Measurements from ENCODE around the gene LRRTM4. TPM values are rescaled to one million over a fixed set of nuclear protein-coding genes. Genes with fewer than 3 reads are reported as not detected.

Gene LRRTM4
- total RNA-seq, 4 donors from 2014 or later = not detected

DNA sequence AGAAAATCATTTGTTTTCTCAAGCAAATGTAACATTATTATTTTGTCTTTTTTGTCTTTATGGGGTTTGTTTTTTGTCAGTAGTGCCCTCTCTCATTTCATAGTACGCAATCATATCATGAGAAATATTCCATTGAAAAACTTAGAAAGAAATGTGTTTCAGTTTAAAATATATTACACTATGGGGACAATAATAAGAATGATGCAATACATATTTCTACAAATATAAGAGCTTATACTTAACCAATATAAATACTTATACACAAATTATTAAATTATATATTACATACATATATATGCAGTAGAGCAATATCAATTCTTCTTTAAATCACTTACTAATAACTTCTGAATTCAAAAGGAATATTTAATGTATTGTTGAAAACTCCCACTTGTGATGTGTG is 13.7 kb downstream of the LRRTM4 start:
- intact Hi-C loops (cut with DNase I) = no loop called here
- TF ChIP-seq, protein P1, sequence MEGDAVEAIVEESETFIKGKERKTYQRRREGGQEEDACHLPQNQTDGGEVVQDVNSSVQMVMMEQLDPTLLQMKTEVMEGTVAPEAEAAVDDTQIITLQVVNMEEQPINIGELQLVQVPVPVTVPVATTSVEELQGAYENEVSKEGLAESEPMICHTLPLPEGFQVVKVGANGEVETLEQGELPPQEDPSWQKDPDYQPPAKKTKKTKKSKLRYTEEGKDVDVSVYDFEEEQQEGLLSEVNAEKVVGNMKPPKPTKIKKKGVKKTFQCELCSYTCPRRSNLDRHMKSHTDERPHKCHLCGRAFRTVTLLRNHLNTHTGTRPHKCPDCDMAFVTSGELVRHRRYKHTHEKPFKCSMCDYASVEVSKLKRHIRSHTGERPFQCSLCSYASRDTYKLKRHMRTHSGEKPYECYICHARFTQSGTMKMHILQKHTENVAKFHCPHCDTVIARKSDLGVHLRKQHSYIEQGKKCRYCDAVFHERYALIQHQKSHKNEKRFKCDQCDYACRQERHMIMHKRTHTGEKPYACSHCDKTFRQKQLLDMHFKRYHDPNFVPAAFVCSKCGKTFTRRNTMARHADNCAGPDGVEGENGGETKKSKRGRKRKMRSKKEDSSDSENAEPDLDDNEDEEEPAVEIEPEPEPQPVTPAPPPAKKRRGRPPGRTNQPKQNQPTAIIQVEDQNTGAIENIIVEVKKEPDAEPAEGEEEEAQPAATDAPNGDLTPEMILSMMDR (IDR thresholded peaks at IDR 0.05) = no peak
- no peak for TF ChIP-seq POLR2A (IDR thresholded peaks at IDR 0.05)
- Histone ChIP-seq H3K4me1 (no peaks in the 10 kb centered on the region), H3K27ac (no peak overlapping the region), H3K4me3 (no peak overlapping the region), H3K9me3 (no peaks in the 10 kb centered on the region), H3K36me3 (no peaks in the 10 kb centered on the region), H3K27me3 (no peaks in the 10 kb centered on the region)
- 96% methylated on average over 1 of the region's 1 CpG for WGBS, 2 donors
- DNase-seq = no peak

DNA sequence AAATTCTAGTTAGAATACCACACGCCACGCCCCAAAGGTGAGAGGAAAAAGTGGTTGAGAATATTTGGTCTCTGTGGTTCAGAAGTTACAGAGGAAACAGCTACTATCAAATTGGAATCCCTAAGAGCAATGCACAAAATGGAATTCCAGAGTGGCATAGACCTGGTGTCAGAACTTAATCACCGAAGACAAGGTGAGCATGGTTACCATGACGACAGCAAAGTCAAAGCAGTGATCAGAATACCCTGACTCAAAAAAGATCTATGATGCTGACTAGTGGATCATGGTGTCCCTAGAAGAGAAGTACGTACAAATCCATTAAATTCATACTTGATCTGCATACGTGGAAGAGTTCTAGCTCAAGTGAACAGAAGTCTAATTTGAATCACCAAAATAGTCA is 14.5 kb downstream of the LRRTM4 start:
- H3K9me3 ChIP-seq = no peaks in the 10 kb centered on the region
- 76 to 79% methylated on average over 6 of the region's 6 CpGs for WGBS, 2 donors
- no peak for DNase-seq
- no peak overlapping the region for H3K4me3 ChIP-seq
- no peaks in the 10 kb centered on the region for H3K4me1 ChIP-seq
- H3K27ac ChIP-seq = no peak overlapping the region
- intact Hi-C loops (cut with DNase I) = no loop called here
- H3K27me3 ChIP-seq = no peaks in the 10 kb centered on the region
- TF ChIP-seq POLR2A (IDR thresholded peaks at IDR 0.05) = no peak
- TF ChIP-seq, protein P1 (IDR thresholded peaks at IDR 0.05) = no peak
- H3K36me3 ChIP-seq = no peaks in the 10 kb centered on the region

DNA sequence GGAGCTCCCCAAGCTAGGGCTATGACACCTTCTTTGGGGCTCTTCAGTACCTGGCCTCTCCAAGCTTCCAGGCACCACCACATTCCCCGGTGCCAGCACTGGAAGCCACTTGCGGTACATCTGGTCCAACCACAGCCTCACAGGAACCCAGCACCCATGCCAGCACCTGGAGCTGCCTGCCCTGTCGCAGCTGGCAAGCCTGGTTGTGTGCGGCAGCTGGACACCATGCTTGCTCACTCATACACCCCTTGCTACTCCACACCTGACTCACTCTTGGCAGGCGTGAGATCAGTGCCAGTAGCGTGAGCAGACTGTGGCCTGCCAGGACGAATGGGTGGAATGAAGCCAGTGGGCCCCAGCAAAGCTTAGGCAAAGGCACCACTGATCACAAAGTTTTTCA is 34.0 kb downstream of the LRRTM4 start:
- no peaks in the 10 kb centered on the region for H3K27me3 ChIP-seq
- H3K27ac ChIP-seq = no peak overlapping the region
- intact Hi-C loops (cut with DNase I) = no loop called here
- no peaks in the 10 kb centered on the region for H3K4me1 ChIP-seq
- 58 to 76% methylated on average over 3 to 4 of the region's 7 CpGs for WGBS, 2 donors
- TF ChIP-seq POLR2A (IDR thresholded peaks at IDR 0.05) = no peak
- TF ChIP-seq, protein P1 (IDR thresholded peaks at IDR 0.05) = no peak
- no peak for DNase-seq
- H3K36me3 ChIP-seq = no peaks in the 10 kb centered on the region
- H3K9me3 ChIP-seq = peaks cover 0 to 8% (median 6%) of the 10 kb centered on the region in 3 donors
- no peak overlapping the region for H3K4me3 ChIP-seq

DNA sequence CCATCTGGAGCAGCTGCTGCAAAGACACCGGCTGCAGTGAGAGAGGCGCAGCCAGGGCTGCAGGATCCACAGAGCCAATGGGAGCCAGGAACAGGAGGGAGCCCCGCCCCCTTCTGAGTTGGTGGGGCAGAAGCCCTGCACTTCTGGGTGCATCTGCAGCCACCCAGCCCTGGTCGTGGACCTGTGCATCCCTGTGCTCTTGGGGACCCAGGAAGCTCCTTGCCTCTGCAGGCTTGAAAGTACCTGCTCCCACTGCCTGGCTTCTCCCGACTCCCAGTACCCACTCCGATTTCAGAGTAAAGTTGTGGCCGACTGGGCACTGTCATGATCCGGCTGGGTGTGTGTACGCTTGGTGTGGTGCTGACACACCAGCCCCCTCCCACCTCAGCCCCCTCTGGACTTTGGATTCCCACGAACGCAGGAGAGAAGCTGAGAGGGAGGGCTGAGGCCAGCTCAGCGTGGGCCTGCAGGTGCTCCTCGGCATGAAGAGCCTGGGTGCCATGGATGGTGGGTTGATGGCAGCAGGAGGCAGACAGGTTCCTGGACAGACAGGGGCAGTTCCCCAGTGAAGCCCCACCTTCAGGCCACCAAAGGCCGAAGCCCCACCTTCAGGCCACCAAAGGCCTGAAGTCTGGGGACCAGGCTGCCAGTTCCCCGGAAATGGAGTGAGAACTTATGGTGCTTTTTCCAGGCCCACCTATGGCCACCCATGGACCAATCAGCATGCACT is 34.9 kb downstream of the LRRTM4 start:
- no peak for DNase-seq
- intact Hi-C loops (cut with DNase I) = no loop called here
- no peaks in the 10 kb centered on the region for H3K4me1 ChIP-seq
- no peak overlapping the region for H3K4me3 ChIP-seq
- TF ChIP-seq POLR2A (IDR thresholded peaks at IDR 0.05) = no peak
- TF ChIP-seq, protein P1 (IDR thresholded peaks at IDR 0.05) = no peak
- H3K9me3 ChIP-seq = peaks cover 0 to 8% (median 6%) of the 10 kb centered on the region in 3 donors
- no peaks in the 10 kb centered on the region for H3K36me3 ChIP-seq
- no peak overlapping the region for H3K27ac ChIP-seq
- whole genome bisulfite sequencing, 2 donors = 76 to 82% methylated on average over 2 to 10 of the region's 15 CpGs
- H3K27me3 ChIP-seq = no peaks in the 10 kb centered on the region

DNA sequence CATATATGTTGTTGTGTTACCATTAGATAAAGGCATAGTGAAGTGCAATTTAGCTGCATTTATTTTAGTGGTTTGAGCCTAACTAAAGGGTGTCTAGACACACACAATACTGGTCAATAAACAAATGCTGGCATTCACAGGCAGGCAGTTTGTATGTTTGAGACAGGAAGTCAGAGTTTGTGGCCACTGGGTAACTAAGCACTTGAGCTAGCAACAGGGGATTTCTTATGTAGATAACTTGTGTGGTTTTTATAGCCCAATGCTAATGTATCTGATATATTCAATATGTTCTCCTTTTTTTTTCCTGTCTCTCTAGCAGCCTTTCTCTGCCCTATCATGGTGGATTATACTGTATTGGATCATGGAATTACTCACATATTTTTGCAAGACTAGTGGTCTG is 38.1 kb downstream of the LRRTM4 start:
- TF ChIP-seq POLR2A (IDR thresholded peaks at IDR 0.05) = no peak
- TF ChIP-seq, protein P1 (IDR thresholded peaks at IDR 0.05) = no peak
- DNase-seq = no peak
- Histone ChIP-seq H3K4me3 (no peak overlapping the region), H3K27me3 (no peaks in the 10 kb centered on the region), H3K4me1 (no peaks in the 10 kb centered on the region), H3K36me3 (no peaks in the 10 kb centered on the region), H3K27ac (no peak overlapping the region), H3K9me3 (peaks cover 0 to 8% (median 6%) of the 10 kb centered on the region in 3 donors)
- intact Hi-C loops (cut with DNase I) = no loop called here

All from esophagus squamous epithelium (tissue), 5 donors.